ENCODE data around the gene EXO5. TPM values are rescaled to one million over a fixed set of nuclear protein-coding genes. Genes with fewer than 3 reads are reported as not detected.
"Not testable (repeated sequence)": the region's sequence is repeated elsewhere in the genome, so short reads cannot be mapped to it uniquely, and the experiment has no call there.

The EXO5 gene
- total RNA-seq, 2 donors from 2014 or later: 4.4 to 7.4 TPM

GRCh38 chr1:40530735-40531380, 22.3 kb downstream of the EXO5 start:
- peak overlapping the region; percentile 97 for H3K4me3 Mint-ChIP-seq
- peaks cover 20% of the 10 kb centered on the region for H3K4me1 Mint-ChIP-seq
- peaks cover 2% of the 10 kb centered on the region for H3K36me3 Mint-ChIP-seq (ENCODE audit: low read depth)
- no peaks in the 10 kb centered on the region for H3K27me3 Mint-ChIP-seq
- ATAC-seq (no peak), DNase-seq (no peak)
- peak overlapping the region; percentile 95 for H3K27ac Mint-ChIP-seq
- no peaks in the 10 kb centered on the region for H3K9me3 ChIP-seq (ENCODE audit: control insufficient read depth, low read length, poor library complexity, severe bottlenecking)

- H3K4me3 Mint-ChIP-seq: peak within 1 kb of the TSS; percentile 97
- peak; percentile 64 to 74 (median 71) for DNase-seq
- ATAC-seq: peak; percentile 98
- no peaks in the 10 kb centered on the region for H3K27me3 Mint-ChIP-seq
- peaks cover 20% of the 10 kb centered on the region for H3K4me1 Mint-ChIP-seq
- no peaks in the 10 kb centered on the region for H3K9me3 ChIP-seq (ENCODE audit: control insufficient read depth, low read length, poor library complexity, severe bottlenecking)
- H3K27ac Mint-ChIP-seq: peak within 1 kb of the TSS; percentile 95
- H3K36me3 Mint-ChIP-seq (ENCODE audit: low read depth): peaks cover 2% of the 10 kb centered on the region
Observed at GRCh38 chr1:40531381-40532061, 23.0 kb downstream of the EXO5 start, which contains the start of gene ZNF684. Gene ZNF684, plus strand, starts transcription at chr1:40531637. Its CDS starts 1,530 bp downstream, at chr1:40533167.

- H3K9me3 ChIP-seq (ENCODE audit: control insufficient read depth, low read length, poor library complexity, severe bottlenecking): no peaks in the 10 kb centered on the region
- peak overlapping the region; percentile 97 for H3K4me3 Mint-ChIP-seq
- H3K36me3 Mint-ChIP-seq (ENCODE audit: low read depth): peaks cover 2% of the 10 kb centered on the region
- no peaks in the 10 kb centered on the region for H3K27me3 Mint-ChIP-seq
- H3K27ac Mint-ChIP-seq: peak overlapping the region; percentile 95
- DNase-seq: no peak
- peaks cover 20% of the 10 kb centered on the region for H3K4me1 Mint-ChIP-seq
- no peak for ATAC-seq
Observed at GRCh38 chr1:40532062-40532389, 23.5 kb downstream of the EXO5 start.

GRCh38 chr1:40532844-40533424, 24.4 kb downstream of the EXO5 start:
- no peaks in the 10 kb centered on the region for H3K9me3 ChIP-seq (ENCODE audit: control insufficient read depth, low read length, poor library complexity, severe bottlenecking)
- H3K36me3 Mint-ChIP-seq (ENCODE audit: low read depth): peaks cover 4% of the 10 kb centered on the region
- ATAC-seq (no peak), DNase-seq (no peak)
- peaks cover 20% of the 10 kb centered on the region for H3K4me1 Mint-ChIP-seq
- peak overlapping the region; percentile 95 for H3K27ac Mint-ChIP-seq
- no peaks in the 10 kb centered on the region for H3K27me3 Mint-ChIP-seq
- peak overlapping the region; percentile 9 for H3K4me3 Mint-ChIP-seq

- Mint-ChIP-seq H3K27ac (no peak overlapping the region), H3K27me3 (no peaks in the 10 kb centered on the region), H3K4me1 (peaks cover 20% of the 10 kb centered on the region), H3K4me3 (no peak overlapping the region), H3K36me3 (ENCODE audit: low read depth) (peaks cover 5% of the 10 kb centered on the region)
- no peaks in the 10 kb centered on the region for H3K9me3 ChIP-seq (ENCODE audit: control insufficient read depth, low read length, poor library complexity, severe bottlenecking)
- DNase-seq (no peak), ATAC-seq (no peak)
Observed at GRCh38 chr1:40534589-40534988, 26.0 kb downstream of the EXO5 start.

- Mint-ChIP-seq H3K36me3 (ENCODE audit: low read depth) (peaks cover 6% of the 10 kb centered on the region), H3K27me3 (no peaks in the 10 kb centered on the region), H3K4me1 (peaks cover 20% of the 10 kb centered on the region), H3K27ac (no peak overlapping the region), H3K4me3 (no peak overlapping the region)
- no peaks in the 10 kb centered on the region for H3K9me3 ChIP-seq (ENCODE audit: control insufficient read depth, low read length, poor library complexity, severe bottlenecking)
- DNase-seq (no peak), ATAC-seq (no peak)
Observed at GRCh38 chr1:40535732-40536131, 27.2 kb downstream of the EXO5 start.

- H3K27me3 Mint-ChIP-seq: no peaks in the 10 kb centered on the region
- DNase-seq: no peak
- H3K4me3 Mint-ChIP-seq: no peak overlapping the region
- H3K9me3 ChIP-seq (ENCODE audit: control insufficient read depth, low read length, poor library complexity, severe bottlenecking): no peaks in the 10 kb centered on the region
- ATAC-seq: no peak
- no peaks in the 10 kb centered on the region for H3K4me1 Mint-ChIP-seq
- no peak overlapping the region for H3K27ac Mint-ChIP-seq
- H3K36me3 Mint-ChIP-seq (ENCODE audit: low read depth): peaks cover 16% of the 10 kb centered on the region
Observed at GRCh38 chr1:40539338-40539737, 30.8 kb downstream of the EXO5 start.

- DNase-seq (no peak), ATAC-seq (no peak)
- H3K9me3 ChIP-seq (ENCODE audit: control insufficient read depth, low read length, poor library complexity, severe bottlenecking): peaks cover 15% of the 10 kb centered on the region
- Mint-ChIP-seq H3K27me3 (no peaks in the 10 kb centered on the region), H3K36me3 (ENCODE audit: low read depth) (peaks cover 20% of the 10 kb centered on the region), H3K27ac (no peak overlapping the region), H3K4me3 (no peak overlapping the region), H3K4me1 (no peaks in the 10 kb centered on the region)
Observed at GRCh38 chr1:40546957-40547356, 38.4 kb downstream of the EXO5 start.

DNA sequence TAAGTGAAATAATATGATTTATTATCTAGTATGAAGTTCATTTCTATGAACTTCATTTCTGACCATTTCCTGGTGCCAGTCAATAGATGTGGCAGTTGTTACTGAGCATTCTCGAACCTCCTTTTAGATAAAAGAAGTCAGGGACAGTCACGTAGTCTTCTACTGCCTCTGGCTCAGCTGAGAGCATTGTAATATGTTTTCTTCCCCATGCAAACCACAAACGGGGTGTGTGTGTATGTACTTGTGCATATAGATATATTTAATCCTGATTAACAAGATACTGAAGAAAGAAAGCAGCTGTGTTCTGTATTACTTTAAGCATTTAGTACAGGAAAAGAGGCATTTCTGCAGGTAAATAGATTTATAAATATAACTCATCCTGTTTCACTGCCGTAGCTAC, 44.5 kb downstream of the EXO5 start:
- Mint-ChIP-seq H3K27ac (no peak overlapping the region), H3K27me3 (no peaks in the 10 kb centered on the region)
- ATAC-seq: no peak

DNA sequence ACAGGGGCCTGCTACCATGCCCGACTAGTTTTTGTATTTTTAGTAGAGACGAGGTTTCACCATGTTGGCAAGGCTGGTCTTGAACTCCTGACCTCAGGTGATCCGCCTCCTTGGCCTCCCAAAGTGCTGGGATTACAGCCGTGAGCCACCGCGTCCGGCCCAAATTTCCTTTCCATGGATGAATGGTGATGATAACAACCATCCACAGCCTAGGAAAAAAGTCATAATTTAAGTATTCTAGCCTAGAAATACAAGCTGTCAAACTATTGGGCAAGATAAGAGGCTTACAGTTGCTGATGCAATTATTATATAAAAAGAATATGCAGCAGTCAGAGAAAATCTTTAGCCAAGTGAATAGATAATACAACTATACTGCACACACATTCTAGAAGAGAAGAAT, 46.2 kb downstream of the EXO5 start:
- not testable (repeated sequence) for H3K27ac Mint-ChIP-seq; H3K27me3 Mint-ChIP-seq; ATAC-seq; H3K9me3 ChIP-seq (ENCODE audit: control insufficient read depth, low read length, poor library complexity, severe bottlenecking); DNase-seq; H3K4me1 Mint-ChIP-seq; H3K4me3 Mint-ChIP-seq; H3K36me3 Mint-ChIP-seq (ENCODE audit: low read depth)

More for the DNA sequence above, 44.5 kb downstream of the EXO5 start:
- DNase-seq: no peak
- no peaks in the 10 kb centered on the region for H3K4me1 Mint-ChIP-seq
- no peaks in the 10 kb centered on the region for H3K36me3 Mint-ChIP-seq (ENCODE audit: low read depth)
- no peak overlapping the region for H3K4me3 Mint-ChIP-seq
- peaks cover 4% of the 10 kb centered on the region for H3K9me3 ChIP-seq (ENCODE audit: control insufficient read depth, low read length, poor library complexity, severe bottlenecking)

GRCh38 chr1:40556121-40556520, 47.6 kb downstream of the EXO5 start:
- ATAC-seq (no peak), DNase-seq (no peak)
- no peaks in the 10 kb centered on the region for H3K4me1 Mint-ChIP-seq
- peaks cover 5% of the 10 kb centered on the region for H3K27me3 Mint-ChIP-seq
- no peaks in the 10 kb centered on the region for H3K9me3 ChIP-seq (ENCODE audit: control insufficient read depth, low read length, poor library complexity, severe bottlenecking)
- no peak overlapping the region for H3K4me3 Mint-ChIP-seq
- H3K27ac Mint-ChIP-seq: no peak overlapping the region
- H3K36me3 Mint-ChIP-seq (ENCODE audit: low read depth): no peaks in the 10 kb centered on the region

DNA sequence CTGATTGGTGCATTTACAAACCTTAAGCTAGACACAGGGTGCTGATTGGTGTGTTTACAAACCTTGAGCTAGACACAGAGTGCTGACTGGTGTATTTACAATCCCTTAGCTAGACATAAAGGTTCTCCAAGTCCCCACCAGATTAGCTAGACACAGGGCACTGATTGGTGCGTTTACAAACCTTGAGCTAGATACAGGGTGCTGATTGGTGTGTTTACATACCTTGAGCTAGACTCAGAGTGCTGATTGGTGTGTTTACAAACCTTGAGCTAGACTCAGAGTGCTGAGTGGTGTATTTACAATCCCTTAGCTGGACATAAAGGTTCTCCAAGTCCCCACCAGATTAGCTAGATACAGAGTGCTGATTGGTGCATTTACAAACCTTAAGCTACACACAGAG, 49.7 kb downstream of the EXO5 start:
- not testable (repeated sequence) for H3K27ac Mint-ChIP-seq; H3K36me3 Mint-ChIP-seq (ENCODE audit: low read depth); H3K4me3 Mint-ChIP-seq; H3K4me1 Mint-ChIP-seq; ATAC-seq; H3K9me3 ChIP-seq (ENCODE audit: control insufficient read depth, low read length, poor library complexity, severe bottlenecking); DNase-seq
- peaks cover 15% of the 10 kb centered on the region for H3K27me3 Mint-ChIP-seq

DNA sequence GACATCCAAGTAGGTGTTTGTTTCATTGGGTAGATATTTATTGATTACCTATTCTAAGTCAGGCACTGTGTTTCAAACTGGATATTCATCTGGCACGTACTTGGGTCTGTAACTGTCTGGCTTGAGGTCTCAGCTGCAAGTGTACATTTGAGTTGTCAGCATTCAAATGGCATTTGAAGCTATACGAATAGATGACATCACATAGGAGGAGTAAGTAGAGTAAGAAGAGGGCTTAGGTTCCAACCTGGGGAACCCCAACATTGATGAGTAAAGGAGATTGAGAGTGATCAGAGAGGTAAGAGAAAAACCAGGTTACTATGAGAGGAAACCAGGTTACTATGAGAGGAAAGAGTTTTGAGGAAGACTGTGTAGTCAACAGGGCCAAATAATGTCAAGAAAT, 53.6 kb downstream of the EXO5 start:
- no peak for ATAC-seq
- Mint-ChIP-seq H3K4me3 (no peak overlapping the region), H3K27ac (no peak overlapping the region), H3K36me3 (ENCODE audit: low read depth) (peaks cover 2% of the 10 kb centered on the region), H3K4me1 (no peaks in the 10 kb centered on the region), H3K27me3 (peaks cover 15% of the 10 kb centered on the region)
- H3K9me3 ChIP-seq (ENCODE audit: control insufficient read depth, low read length, poor library complexity, severe bottlenecking): no peaks in the 10 kb centered on the region
- DNase-seq: no peak

All from T-helper 17 cell (primary cell).